GM23248 (cell line): ENCODE measurements around the gene FKRP.

Experiments
- EZH2 ChIP-seq: fragments of 200-600 bp; sonication (generic); IDR thresholded peaks from 2 replicates; pipeline ENCODE4 v1.6.1; 2018; ENCODE audit warnings: antibody characterized with exemption, mild to moderate bottlenecking; ENCODE audit not compliant: insufficient read depth, poor library complexity, severe bottlenecking
- EZH2phosphoT487 ChIP-seq: fragments of 200-600 bp; sonication (generic); IDR thresholded peaks from 2 replicates; pipeline ENCODE4 v1.6.1; 2018; ENCODE audit warnings: antibody characterized with exemption, moderate library complexity, mild to moderate bottlenecking, low read depth; ENCODE audit not compliant: insufficient read depth

DNA sequence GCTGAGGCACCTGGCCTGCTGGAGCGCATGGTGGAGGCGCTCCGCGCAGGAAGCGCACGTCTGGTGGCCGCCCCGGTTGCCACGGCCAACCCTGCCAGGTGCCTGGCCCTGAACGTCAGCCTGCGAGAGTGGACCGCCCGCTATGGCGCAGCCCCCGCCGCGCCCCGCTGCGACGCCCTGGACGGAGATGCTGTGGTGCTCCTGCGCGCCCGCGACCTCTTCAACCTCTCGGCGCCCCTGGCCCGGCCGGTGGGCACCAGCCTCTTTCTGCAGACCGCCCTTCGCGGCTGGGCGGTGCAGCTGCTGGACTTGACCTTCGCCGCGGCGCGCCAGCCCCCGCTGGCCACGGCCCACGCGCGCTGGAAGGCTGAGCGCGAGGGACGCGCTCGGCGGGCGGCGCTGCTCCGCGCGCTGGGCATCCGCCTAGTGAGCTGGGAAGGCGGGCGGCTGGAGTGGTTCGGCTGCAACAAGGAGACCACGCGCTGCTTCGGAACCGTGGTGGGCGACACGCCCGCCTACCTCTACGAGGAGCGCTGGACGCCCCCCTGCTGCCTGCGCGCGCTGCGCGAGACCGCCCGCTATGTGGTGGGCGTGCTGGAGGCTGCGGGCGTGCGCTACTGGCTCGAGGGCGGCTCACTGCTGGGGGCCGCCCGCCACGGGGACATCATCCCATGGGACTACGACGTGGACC is 10.1 kb downstream of the FKRP start:
- TF ChIP-seq EZH2phosphoT487 (no peak), EZH2 (no peak)
